ENCODE data around the gene NDFIP2.

NDFIP2 gene

GRCh38 chr13:79525064-79525857, 44.3 kb downstream of the NDFIP2 start:
- Histone ChIP-seq H3K4me3 (ENCODE audit: low read length in 2 of 2) (no peak overlapping the region), H2BK15ac (ENCODE audit: low read length) (no peak overlapping the region), H3K9ac (ENCODE audit: low read depth, low read length, poor library complexity) (no peak overlapping the region), H3K4me1 (ENCODE audit: control insufficient read depth in 2 of 2, insufficient read depth in 1 of 2, low read depth in 1 of 2, low read length in 2 of 2) (no peaks in the 10 kb centered on the region), H3K9me3 (replicated peaks in 1 of 2; ENCODE audit: control insufficient read depth in 2 of 2, insufficient read depth in 1 of 2, low read depth in 1 of 2, low read length in 2 of 2) (no peaks in the 10 kb centered on the region), H2AK5ac (ENCODE audit: low read depth, low read length) (no peak overlapping the region), H3K14ac (ENCODE audit: low read length) (no peak overlapping the region), H3K27ac (replicated peaks; ENCODE audit: low read length) (no peak overlapping the region), H2AFZ (ENCODE audit: low read length) (no peak overlapping the region), H4K8ac (ENCODE audit: low read depth, low read length) (no peak overlapping the region), H4K91ac (ENCODE audit: low read depth, low read length, poor library complexity) (no peak overlapping the region), H2BK120ac (ENCODE audit: low read depth, low read length) (no peak overlapping the region), H3K4me2 (ENCODE audit: insufficient read depth, low read length, poor library complexity, severe bottlenecking) (no peak overlapping the region), H3K23ac (ENCODE audit: low read depth, low read length, poor library complexity) (no peak overlapping the region), H2BK5ac (ENCODE audit: low read length) (no peak overlapping the region), H3K18ac (ENCODE audit: low read length) (no peak overlapping the region), H3K4ac (ENCODE audit: low read length) (no peak overlapping the region), H2BK12ac (ENCODE audit: low read length) (no peak overlapping the region), H3K36me3 (replicated peaks in 1 of 2; ENCODE audit: control insufficient read depth in 2 of 2, insufficient read depth in 2 of 2, low read length in 2 of 2) (peaks cover 1 to 34% of the 10 kb centered on the region in 2 donors), H3K27me3 (ENCODE audit: control insufficient read depth in 3 of 3, insufficient read depth in 3 of 3, low read depth in 1 of 3, low read length in 3 of 3) (no peaks in the 10 kb centered on the region), H3K79me1 (ENCODE audit: low read depth, low read length) (no peaks in the 10 kb centered on the region)
- DNase-seq (ENCODE audit: low spot score) = no peak
- WGBS, 2 donors (ENCODE audit: extremely low coverage in 2 of 2, insufficient read length in 2 of 2, insufficient replicate concordance in 1 of 2) = no CpG with 5 or more reads among the region's 8 CpGs

GRCh38 chr13:79527698-79528097, 46.7 kb downstream of the NDFIP2 start:
- H3K9me3 ChIP-seq (replicated peaks in 1 of 2; ENCODE audit: control insufficient read depth in 2 of 2, insufficient read depth in 1 of 2, low read depth in 1 of 2, low read length in 2 of 2) = no peaks in the 10 kb centered on the region
- no peak overlapping the region for H2BK15ac ChIP-seq (ENCODE audit: low read length)
- H3K79me1 ChIP-seq (ENCODE audit: low read depth, low read length) = no peaks in the 10 kb centered on the region
- no peak overlapping the region for H3K18ac ChIP-seq (ENCODE audit: low read length)
- H2BK12ac ChIP-seq (ENCODE audit: low read length) = no peak overlapping the region
- H2BK5ac ChIP-seq (ENCODE audit: low read length) = no peak overlapping the region
- H3K4me1 ChIP-seq (ENCODE audit: control insufficient read depth in 2 of 2, insufficient read depth in 1 of 2, low read depth in 1 of 2, low read length in 2 of 2) = no peaks in the 10 kb centered on the region
- no peak overlapping the region for H4K8ac ChIP-seq (ENCODE audit: low read depth, low read length)
- no peak for DNase-seq (ENCODE audit: low spot score)
- H2BK120ac ChIP-seq (ENCODE audit: low read depth, low read length) = no peak overlapping the region
- H3K4ac ChIP-seq (ENCODE audit: low read length) = no peak overlapping the region
- H3K4me2 ChIP-seq (ENCODE audit: insufficient read depth, low read length, poor library complexity, severe bottlenecking) = no peak overlapping the region
- H3K27ac ChIP-seq (replicated peaks; ENCODE audit: low read length) = no peak overlapping the region
- peaks cover 1 to 20% of the 10 kb centered on the region in 2 donors for H3K36me3 ChIP-seq (replicated peaks in 1 of 2; ENCODE audit: control insufficient read depth in 2 of 2, insufficient read depth in 2 of 2, low read length in 2 of 2)
- H4K91ac ChIP-seq (ENCODE audit: low read depth, low read length, poor library complexity) = no peak overlapping the region
- no peak overlapping the region for H2AFZ ChIP-seq (ENCODE audit: low read length)
- H3K14ac ChIP-seq (ENCODE audit: low read length) = no peak overlapping the region
- no CpG with 5 or more reads among the region's 5 CpGs for WGBS, 2 donors (ENCODE audit: extremely low coverage in 2 of 2, insufficient read length in 2 of 2, insufficient replicate concordance in 1 of 2)
- H2AK5ac ChIP-seq (ENCODE audit: low read depth, low read length) = no peak overlapping the region
- no peak overlapping the region for H3K9ac ChIP-seq (ENCODE audit: low read depth, low read length, poor library complexity)
- H3K4me3 ChIP-seq (ENCODE audit: low read length in 2 of 2) = no peak overlapping the region
- no peaks in the 10 kb centered on the region for H3K27me3 ChIP-seq (ENCODE audit: control insufficient read depth in 3 of 3, insufficient read depth in 3 of 3, low read depth in 1 of 3, low read length in 3 of 3)
- no peak overlapping the region for H3K23ac ChIP-seq (ENCODE audit: low read depth, low read length, poor library complexity)

- H3K27me3 ChIP-seq (ENCODE audit: control insufficient read depth in 3 of 3, insufficient read depth in 3 of 3, low read depth in 1 of 3, low read length in 3 of 3) = no peaks in the 10 kb centered on the region
- no peak overlapping the region for H3K23ac ChIP-seq (ENCODE audit: low read depth, low read length, poor library complexity)
- H3K79me1 ChIP-seq (ENCODE audit: low read depth, low read length) = no peaks in the 10 kb centered on the region
- peaks cover 1 to 15% of the 10 kb centered on the region in 2 donors for H3K36me3 ChIP-seq (replicated peaks in 1 of 2; ENCODE audit: control insufficient read depth in 2 of 2, insufficient read depth in 2 of 2, low read length in 2 of 2)
- no peak overlapping the region for H2BK15ac ChIP-seq (ENCODE audit: low read length)
- no CpG with 5 or more reads among the region's 4 CpGs for WGBS, 2 donors (ENCODE audit: extremely low coverage in 2 of 2, insufficient read length in 2 of 2, insufficient replicate concordance in 1 of 2)
- H3K14ac ChIP-seq (ENCODE audit: low read length) = no peak overlapping the region
- no peak overlapping the region for H4K8ac ChIP-seq (ENCODE audit: low read depth, low read length)
- H2BK5ac ChIP-seq (ENCODE audit: low read length) = no peak overlapping the region
- H3K27ac ChIP-seq (replicated peaks; ENCODE audit: low read length) = no peak overlapping the region
- no peaks in the 10 kb centered on the region for H3K9me3 ChIP-seq (replicated peaks in 1 of 2; ENCODE audit: control insufficient read depth in 2 of 2, insufficient read depth in 1 of 2, low read depth in 1 of 2, low read length in 2 of 2)
- H2AK5ac ChIP-seq (ENCODE audit: low read depth, low read length) = no peak overlapping the region
- H2BK120ac ChIP-seq (ENCODE audit: low read depth, low read length) = no peak overlapping the region
- no peak overlapping the region for H3K4me2 ChIP-seq (ENCODE audit: insufficient read depth, low read length, poor library complexity, severe bottlenecking)
- no peak overlapping the region for H2BK12ac ChIP-seq (ENCODE audit: low read length)
- H3K9ac ChIP-seq (ENCODE audit: low read depth, low read length, poor library complexity) = no peak overlapping the region
- no peak for DNase-seq (ENCODE audit: low spot score)
- no peak overlapping the region for H3K18ac ChIP-seq (ENCODE audit: low read length)
- no peak overlapping the region for H2AFZ ChIP-seq (ENCODE audit: low read length)
- H4K91ac ChIP-seq (ENCODE audit: low read depth, low read length, poor library complexity) = no peak overlapping the region
- H3K4ac ChIP-seq (ENCODE audit: low read length) = no peak overlapping the region
- H3K4me1 ChIP-seq (ENCODE audit: control insufficient read depth in 2 of 2, insufficient read depth in 1 of 2, low read depth in 1 of 2, low read length in 2 of 2) = no peaks in the 10 kb centered on the region
- no peak overlapping the region for H3K4me3 ChIP-seq (ENCODE audit: low read length in 2 of 2)
Measured at GRCh38 chr13:79528356-79528755, 47.4 kb downstream of the NDFIP2 start.

- Histone ChIP-seq H2BK120ac (ENCODE audit: low read depth, low read length) (no peak overlapping the region), H3K27ac (replicated peaks; ENCODE audit: low read length) (no peak overlapping the region), H3K36me3 (replicated peaks in 1 of 2; ENCODE audit: control insufficient read depth in 2 of 2, insufficient read depth in 2 of 2, low read length in 2 of 2) (peaks cover 1 to 11% of the 10 kb centered on the region in 2 donors), H3K4me2 (ENCODE audit: insufficient read depth, low read length, poor library complexity, severe bottlenecking) (no peak overlapping the region), H2BK5ac (ENCODE audit: low read length) (no peak overlapping the region), H3K23ac (ENCODE audit: low read depth, low read length, poor library complexity) (no peak overlapping the region), H3K4ac (ENCODE audit: low read length) (no peak overlapping the region), H2AFZ (ENCODE audit: low read length) (no peak overlapping the region), H3K4me3 (ENCODE audit: low read length in 2 of 2) (no peak overlapping the region), H3K9me3 (replicated peaks in 1 of 2; ENCODE audit: control insufficient read depth in 2 of 2, insufficient read depth in 1 of 2, low read depth in 1 of 2, low read length in 2 of 2) (no peaks in the 10 kb centered on the region), H3K14ac (ENCODE audit: low read length) (no peak overlapping the region), H2AK5ac (ENCODE audit: low read depth, low read length) (no peak overlapping the region), H2BK15ac (ENCODE audit: low read length) (no peak overlapping the region), H2BK12ac (ENCODE audit: low read length) (no peak overlapping the region), H3K4me1 (ENCODE audit: control insufficient read depth in 2 of 2, insufficient read depth in 1 of 2, low read depth in 1 of 2, low read length in 2 of 2) (no peaks in the 10 kb centered on the region), H3K79me1 (ENCODE audit: low read depth, low read length) (no peaks in the 10 kb centered on the region), H4K8ac (ENCODE audit: low read depth, low read length) (no peak overlapping the region), H3K27me3 (ENCODE audit: control insufficient read depth in 3 of 3, insufficient read depth in 3 of 3, low read depth in 1 of 3, low read length in 3 of 3) (no peaks in the 10 kb centered on the region), H4K91ac (ENCODE audit: low read depth, low read length, poor library complexity) (no peak overlapping the region), H3K9ac (ENCODE audit: low read depth, low read length, poor library complexity) (no peak overlapping the region), H3K18ac (ENCODE audit: low read length) (no peak overlapping the region)
- DNase-seq (ENCODE audit: low spot score) = no peak
- WGBS, 2 donors (ENCODE audit: extremely low coverage in 2 of 2, insufficient read length in 2 of 2, insufficient replicate concordance in 1 of 2) = no CpG with 5 or more reads among the region's 2 CpGs
Measured at GRCh38 chr13:79528759-79529191, 47.8 kb downstream of the NDFIP2 start.
